Measurements from ENCODE around the gene AQP10.
"Not testable (repeated sequence)": the region's sequence is repeated elsewhere in the genome, so short reads cannot be mapped to it uniquely, and the experiment has no call there.

AQP10 gene

GRCh38 chr1:154324669-154325582, 4.0 kb downstream of the AQP10 start, which contains the start of gene ATP8B2:
TSS of gene ATP8B2 (plus strand) at chr1:154325525. CDS start at chr1:154328142, 2,617 bp downstream.
- peak; percentile 52 for DNase-seq

GRCh38 chr1:154325583-154326545, 5.0 kb downstream of the AQP10 start:
- DNase-seq: peak; percentile 49

DNA sequence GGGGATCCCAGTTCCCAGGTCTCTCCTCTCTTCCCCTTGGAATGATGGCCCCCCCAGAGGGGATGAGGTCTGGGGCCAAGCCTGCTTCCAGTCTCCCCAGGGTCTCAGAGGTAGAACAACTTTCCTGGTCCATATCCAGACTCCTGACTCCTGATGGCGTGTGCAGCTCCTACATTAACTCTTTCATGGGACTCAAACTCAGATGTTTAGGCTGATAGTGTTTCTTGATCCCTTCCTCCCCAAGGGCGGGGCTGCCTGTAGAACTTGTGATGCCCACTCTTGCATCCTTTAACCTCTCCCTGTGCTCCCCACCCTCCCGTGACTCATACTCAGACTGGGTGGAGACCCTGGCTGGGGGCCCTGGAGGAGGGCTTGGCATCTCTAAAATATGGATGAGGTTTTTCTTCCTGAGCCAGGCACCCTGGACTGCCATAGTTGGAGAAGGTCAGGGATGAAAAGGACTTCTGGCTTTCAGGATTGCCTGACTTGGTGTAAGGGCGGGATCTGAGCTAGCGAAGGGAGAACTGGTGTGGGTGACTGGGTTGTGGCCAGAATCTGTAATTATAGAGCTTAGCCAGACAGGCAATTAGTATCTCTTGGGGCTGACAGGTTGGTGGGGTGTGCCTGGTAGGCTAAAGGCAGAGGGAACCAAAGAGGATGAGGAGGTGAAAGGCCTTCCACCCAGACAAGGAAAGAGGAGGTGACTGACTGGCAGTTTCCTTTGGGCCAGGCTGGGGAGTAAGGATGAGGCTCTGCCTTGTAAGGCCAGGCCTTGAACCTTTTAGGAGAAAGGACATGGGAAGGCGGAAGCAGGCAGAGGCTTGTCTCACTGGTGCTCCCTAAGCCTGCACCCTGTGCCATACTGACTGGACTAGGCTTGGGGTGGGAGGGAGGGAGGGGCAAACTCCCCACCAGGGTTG, 5.9 kb downstream of the AQP10 start:
- no peak for DNase-seq

DNA sequence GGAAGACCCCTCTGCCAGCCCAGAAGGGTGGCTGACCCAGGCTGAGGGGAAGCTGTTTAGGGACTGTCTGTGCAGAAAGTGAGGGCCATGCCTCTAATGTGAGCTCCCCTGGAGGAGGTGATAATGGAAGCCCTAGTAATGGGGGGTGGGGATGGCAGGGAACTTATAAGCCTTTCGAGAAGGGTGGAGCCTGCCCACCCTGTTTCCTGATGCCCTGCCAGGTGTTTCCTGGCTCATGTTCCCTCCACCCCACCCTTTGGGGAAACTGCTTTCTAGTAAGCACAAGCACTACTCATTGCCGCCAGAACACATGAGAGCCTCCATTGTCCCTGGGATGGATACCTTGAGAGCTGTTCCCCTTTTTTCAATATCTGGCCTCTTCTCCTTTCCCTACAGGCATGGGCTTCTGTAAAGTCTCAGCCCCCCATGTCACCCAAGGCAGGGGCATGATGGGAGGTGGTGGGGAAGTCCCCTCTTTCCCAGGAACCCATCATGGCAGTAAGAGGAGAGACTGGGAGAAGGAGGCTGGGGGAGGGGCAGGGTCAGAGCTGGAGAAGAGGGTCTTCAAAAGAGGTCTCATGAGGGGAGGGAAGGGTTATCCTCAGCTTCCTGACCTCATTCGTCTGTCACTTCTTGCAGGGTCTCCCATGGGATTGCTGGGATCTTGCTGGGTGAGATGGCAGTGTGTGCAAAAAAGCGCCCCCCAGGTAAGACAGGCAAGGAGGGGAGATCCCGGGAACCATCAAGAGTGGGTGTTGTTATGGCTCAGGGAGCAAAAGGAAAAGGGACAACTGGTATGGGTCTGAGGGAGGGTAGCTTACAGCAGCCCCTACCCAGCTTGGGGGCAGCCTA, 6.8 kb downstream of the AQP10 start:
- DNase-seq: no peak

DNA sequence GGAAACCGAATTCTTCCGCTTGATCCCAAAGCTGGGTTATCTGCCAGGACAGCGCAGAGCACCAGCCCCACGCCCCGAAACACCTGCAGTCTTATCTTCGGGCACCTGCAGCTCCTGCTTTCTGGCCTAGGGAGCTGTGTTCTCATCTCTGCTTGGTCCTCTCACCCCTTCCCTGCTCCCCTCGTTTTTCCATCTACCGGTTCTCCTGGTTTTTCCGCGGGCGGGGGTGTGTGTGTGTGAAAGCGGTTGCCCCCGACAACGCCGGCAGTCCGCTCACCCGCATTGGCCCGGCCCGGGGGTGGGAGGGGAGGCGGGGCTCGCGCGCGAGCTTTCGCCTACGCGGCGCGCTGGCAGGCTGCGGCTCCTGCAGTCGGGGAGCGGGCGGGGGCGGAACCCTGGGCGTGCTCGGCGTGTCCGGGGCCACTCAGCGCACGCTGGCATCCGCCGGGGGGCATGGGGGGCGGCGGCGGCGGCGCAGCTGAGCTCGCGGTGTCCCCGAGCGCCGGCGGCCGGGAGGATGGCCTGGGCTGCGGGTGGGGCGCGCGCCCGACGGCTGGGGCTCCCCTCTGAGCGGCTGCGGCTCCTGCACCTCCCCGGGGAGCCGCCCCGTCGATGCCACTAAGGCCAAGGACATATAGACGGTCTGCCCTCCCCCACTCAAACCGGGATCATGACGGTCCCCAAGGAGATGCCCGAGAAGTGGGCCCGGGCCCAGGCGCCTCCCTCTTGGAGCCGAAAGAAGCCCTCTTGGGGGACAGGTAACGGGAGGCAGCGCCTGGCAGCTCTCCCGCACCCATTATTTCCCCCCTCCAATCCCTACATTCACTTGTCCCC, 7.6 kb downstream of the AQP10 start:
- DNase-seq: peak; percentile 25

- no peak for DNase-seq
Observed at GRCh38 chr1:154329152-154329521, 8.2 kb downstream of the AQP10 start.

DNA sequence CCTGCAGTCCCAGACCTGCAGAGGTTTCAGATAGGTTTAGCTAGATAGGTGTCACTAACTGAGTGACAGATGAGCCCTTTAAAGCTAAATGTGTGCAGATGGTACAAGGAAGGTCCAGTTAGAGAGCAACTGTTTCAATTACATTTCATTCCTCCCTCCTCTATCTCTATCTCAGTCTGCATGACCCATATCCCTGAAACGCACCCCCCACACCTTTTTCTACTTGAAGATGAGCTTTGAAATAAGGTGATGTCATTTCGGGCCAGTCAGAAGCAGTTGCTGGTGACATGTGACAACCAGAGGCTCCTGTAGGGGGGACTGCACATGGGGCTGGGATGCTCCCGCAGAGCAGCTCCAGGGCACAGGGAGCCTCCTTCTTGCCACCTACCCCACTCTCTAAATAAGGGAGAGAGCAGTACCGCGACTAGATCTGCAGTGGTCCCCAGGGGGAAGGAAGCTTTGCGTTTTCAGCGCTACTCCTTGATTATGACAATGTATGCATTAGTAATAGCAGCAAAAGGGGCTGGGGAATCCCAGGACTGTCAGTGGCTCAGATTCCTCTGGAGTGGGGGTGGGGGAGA, 8.7 kb downstream of the AQP10 start:
- DNase-seq: no peak

DNA sequence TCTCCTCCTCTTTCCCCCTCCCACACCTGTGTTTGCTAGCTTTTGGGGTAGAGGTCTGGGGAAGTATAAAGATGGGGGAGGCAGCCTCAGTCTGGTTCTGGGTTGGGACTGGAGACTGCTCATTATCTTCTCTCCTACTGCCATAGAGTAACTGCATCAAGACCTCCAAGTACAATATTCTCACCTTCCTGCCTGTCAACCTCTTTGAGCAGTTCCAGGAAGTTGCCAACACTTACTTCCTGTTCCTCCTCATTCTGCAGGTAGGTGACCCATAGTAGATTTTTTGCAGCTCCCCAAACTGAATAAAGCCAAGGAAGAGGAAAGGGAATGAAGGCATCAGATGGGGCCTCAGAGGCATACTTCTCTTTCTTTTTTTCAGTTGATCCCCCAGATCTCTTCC, 9.8 kb downstream of the AQP10 start:
- no peak for DNase-seq

DNA sequence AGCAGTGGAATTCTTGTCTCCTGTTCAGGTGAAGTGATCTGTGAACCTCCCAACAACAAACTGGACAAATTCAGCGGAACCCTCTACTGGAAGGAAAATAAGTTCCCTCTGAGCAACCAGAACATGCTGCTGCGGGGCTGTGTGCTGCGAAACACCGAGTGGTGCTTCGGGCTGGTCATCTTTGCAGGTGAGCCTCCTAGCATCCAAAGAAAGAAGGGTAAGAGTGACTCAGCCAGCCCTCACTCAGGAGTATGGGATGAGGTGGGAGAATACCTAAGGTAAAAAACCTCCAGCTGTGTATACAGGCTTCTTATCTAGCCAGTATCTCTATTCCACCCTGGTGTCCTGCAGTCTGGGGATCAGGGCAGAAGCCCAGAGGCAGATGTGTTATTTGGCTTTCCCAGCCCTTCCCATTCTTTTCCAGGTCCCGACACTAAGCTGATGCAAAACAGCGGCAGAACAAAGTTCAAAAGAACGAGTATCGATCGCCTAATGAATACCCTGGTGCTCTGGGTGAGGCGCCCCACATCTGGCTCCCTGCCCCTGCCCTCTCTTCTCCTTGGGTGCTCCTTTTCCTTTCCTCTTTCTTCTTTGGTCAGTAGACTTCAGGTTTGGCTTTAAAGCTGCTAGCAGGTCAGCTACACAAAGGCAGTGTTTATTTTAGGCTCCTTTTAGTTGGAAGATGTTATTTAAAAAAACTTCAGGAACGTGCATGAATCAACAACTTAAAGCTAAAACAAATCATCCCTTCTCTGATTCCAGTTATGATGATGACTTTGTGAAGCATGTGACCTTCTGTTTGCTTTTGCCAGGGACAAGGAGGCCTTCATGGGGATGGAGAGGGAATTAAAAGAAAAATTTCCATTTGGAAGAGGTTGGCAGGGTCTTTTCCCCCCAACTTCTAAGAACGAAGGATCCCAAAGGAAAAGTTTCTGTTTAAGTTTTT, 13.5 kb downstream of the AQP10 start:
- no peak for DNase-seq

DNA sequence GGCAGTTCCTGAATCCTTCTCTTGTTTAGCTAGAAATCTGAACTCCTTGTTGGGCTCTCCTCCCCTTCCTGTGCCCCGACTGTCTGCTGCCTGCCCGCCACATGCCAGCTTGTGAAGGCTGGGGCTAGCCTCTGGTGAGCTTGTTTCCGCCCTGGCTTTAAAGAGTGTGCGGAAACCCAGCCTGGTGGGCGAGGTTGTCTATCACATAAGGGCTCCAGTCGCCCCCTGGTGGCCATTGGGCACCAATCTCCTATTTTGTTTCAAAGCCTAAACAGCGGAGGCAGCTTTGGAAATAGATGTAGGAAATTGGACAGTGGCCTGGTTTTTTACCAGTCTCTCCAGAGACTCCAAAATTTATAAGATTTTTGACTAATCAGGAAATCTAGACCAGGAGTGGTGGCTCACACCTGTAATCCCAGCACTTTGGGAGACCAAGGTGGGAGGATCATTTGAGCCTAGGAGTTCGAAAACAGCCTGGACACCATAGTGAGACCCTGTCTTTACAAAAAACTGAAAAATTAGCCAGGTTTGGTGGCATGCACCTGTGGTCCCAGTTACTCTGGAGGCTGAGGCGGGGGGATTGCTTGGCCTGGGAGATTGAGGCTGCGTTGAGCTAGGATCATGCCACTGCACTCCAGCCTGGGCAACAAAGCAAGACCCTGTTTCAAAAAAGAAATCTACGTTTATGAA, 14.3 kb downstream of the AQP10 start:
- DNase-seq: peak; percentile 17

- no peak for DNase-seq
Observed at GRCh38 chr1:154337253-154337894, 16.5 kb downstream of the AQP10 start.

DNA sequence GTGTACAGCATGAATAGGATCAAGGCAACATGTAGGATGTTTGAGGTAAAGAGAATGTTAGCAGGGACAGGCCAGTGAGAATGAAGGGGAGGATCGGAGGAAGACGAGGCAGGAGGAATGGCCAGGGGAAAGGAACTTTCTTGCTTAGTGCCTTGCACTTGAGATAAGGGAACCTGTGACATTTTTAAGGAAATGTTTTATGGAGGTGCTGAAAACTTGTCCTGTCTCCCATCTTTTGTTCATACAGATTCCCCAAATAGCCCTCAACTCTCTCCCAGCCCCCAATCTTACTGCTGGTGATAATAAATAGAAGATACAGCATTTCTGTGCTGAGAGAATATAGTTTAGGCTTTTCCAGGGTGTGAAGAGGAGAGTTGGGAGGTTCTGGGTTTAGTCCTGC, 18.0 kb downstream of the AQP10 start:
- no peak for DNase-seq

DNA sequence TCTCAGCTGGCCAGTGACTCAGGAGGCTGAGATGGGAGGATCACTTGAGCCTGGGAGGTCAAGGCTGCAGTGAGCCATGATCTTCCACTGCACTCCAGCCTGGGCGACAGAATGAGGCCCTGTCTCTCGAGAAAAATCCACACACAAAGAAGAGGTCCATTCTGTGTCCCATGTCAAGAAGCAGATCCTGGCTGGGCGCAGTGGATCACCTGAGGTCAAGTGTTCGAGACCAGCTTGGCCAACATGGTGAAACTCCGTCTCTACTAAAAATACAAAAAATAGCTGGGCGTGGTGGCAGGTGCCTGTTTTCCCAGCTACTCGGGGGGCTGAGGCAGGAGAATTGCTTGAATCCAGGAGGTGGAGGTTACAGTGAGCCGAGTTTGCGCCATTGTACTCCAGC, 20.5 kb downstream of the AQP10 start:
- DNase-seq: not testable (repeated sequence)

GRCh38 chr1:154342132-154342531, 21.2 kb downstream of the AQP10 start:
- DNase-seq: no peak

GRCh38 chr1:154342836-154343472, 22.1 kb downstream of the AQP10 start:
- no peak for DNase-seq

DNA sequence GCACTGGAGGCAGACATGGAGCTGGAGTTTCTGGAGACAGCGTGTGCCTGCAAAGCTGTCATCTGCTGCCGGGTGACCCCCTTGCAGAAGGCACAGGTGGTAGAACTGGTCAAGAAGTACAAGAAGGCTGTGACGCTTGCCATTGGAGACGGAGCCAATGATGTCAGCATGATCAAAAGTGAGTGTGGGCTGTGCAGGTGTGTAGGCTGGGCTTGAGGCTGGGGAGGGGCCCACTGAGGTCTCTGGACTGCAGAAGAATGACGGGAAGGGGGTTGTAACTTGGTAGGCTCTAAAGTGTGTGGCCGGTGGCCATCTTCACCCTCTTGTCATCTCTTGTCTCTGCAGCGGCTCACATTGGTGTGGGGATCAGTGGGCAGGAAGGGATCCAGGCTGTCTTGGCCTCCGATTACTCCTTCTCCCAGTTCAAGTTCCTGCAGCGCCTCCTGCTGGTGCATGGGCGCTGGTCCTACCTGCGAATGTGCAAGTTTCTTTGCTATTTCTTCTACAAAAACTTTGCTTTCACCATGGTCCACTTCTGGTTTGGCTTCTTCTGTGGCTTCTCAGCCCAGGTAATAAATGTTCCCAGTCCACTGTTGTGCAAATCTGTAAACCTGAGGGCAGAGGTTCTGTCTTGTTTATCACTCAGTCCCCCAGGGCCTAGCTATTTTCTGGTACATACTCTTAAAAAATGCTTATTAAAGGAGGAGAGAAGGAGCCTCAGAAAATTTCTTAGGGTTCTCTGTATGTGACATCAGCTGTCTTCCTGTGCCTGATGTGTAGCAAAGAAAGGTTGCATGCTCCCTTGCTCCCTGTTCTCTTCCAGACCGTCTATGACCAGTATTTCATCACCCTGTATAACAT, 24.3 kb downstream of the AQP10 start:
- no peak for DNase-seq

All from T1000 (cell line).